Measurements from ENCODE around the gene ABCC10. TPM values are rescaled to one million over a fixed set of nuclear protein-coding genes. Genes with fewer than 3 reads are reported as not detected.
A peak's percentile ranks its signal among the peaks of the same experiment; 100 is the strongest.
"Not testable (repeated sequence)": the region's sequence is repeated elsewhere in the genome, so short reads cannot be mapped to it uniquely, and the experiment has no call there.

Gene ABCC10
- total RNA-seq, 3 donors from 2014 or later, result 25.3 to 43.3 (median 37.4) TPM

DNA sequence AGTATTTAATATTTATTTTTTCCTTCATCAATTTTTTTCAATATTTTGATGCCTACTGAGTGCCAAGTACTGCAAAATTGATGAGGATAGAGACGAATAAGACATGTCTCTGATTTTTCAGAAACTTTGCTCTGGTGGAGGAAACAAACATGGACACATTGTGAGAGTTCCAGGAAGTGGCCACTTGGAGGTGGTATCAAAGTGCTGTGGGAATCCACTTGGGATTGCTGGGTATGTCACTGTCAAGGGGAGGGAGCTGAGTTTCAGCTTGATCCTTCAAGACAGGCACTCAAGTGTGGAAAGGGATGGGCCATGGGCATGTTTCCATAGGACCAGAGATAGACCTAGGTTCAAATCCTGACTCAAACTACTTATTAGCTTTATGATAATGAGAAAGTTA lies 24.5 kb upstream of the ABCC10 start:
- intact Hi-C loops (cut with DNase I, micrococcal nuclease), result no loop called here
- Histone ChIP-seq H3K4me1 (ENCODE audit: low read depth) (no peaks in the 10 kb centered on the region), H3K4me3 (no peak overlapping the region), H3K36me3 (ENCODE audit: low read depth) (no peaks in the 10 kb centered on the region), H3K9me3 (no peaks in the 10 kb centered on the region)
- no peak for DNase-seq
- TF ChIP-seq, protein P1, sequence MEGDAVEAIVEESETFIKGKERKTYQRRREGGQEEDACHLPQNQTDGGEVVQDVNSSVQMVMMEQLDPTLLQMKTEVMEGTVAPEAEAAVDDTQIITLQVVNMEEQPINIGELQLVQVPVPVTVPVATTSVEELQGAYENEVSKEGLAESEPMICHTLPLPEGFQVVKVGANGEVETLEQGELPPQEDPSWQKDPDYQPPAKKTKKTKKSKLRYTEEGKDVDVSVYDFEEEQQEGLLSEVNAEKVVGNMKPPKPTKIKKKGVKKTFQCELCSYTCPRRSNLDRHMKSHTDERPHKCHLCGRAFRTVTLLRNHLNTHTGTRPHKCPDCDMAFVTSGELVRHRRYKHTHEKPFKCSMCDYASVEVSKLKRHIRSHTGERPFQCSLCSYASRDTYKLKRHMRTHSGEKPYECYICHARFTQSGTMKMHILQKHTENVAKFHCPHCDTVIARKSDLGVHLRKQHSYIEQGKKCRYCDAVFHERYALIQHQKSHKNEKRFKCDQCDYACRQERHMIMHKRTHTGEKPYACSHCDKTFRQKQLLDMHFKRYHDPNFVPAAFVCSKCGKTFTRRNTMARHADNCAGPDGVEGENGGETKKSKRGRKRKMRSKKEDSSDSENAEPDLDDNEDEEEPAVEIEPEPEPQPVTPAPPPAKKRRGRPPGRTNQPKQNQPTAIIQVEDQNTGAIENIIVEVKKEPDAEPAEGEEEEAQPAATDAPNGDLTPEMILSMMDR (IDR thresholded peaks at IDR 0.05), result no peak
- peak; percentile 34 for ATAC-seq

DNA sequence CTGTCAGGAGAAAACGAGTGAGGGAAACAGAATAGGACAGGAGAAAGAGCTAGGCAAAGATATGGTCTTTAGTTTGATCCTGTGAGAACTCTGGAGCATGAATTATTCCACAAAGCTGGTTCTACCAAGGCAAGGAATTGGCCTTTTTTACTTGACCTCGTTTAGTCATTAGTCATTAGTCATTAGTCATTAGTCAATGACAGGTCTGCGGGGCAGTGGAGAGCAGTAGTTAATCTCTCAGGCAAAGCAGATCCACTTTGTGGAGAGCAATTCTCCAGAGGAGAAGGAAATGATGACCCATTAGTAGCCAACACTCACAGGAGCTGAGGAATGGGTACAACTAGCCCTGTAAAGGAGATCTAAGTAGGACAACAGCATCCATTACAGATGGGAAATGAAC lies 22.0 kb upstream of the ABCC10 start:
- H3K36me3 ChIP-seq (ENCODE audit: low read depth), result no peaks in the 10 kb centered on the region
- intact Hi-C loops (cut with DNase I, micrococcal nuclease), result no loop called here
- DNase-seq, result no peak
- no peak overlapping the region for H3K4me3 ChIP-seq
- H3K4me1 ChIP-seq (ENCODE audit: low read depth), result no peaks in the 10 kb centered on the region
- no peaks in the 10 kb centered on the region for H3K9me3 ChIP-seq
- ATAC-seq, result no peak
- TF ChIP-seq, protein P1 (IDR thresholded peaks at IDR 0.05), result no peak

DNA sequence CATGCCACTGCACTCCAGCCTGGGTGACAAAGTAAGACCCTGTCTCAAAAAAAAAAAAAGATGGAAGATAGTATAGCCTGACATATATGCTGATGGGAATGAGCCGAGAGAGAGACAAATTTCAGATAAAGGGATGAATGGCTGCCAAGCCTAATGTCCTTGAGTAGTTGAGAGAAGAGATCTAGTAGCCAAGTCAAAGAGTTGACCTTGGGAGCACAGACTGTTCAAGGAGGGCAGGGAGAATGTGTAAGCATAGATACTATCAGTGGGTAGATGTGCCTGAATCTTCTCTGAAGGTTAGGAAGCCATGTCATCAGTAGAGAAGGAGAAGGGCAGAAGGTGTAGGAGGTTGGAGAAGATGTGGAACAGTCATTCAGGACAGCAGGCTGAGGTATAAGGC lies 20.0 kb upstream of the ABCC10 start:
- ATAC-seq, result no peak
- Histone ChIP-seq H3K4me1 (ENCODE audit: low read depth) (no peaks in the 10 kb centered on the region), H3K36me3 (ENCODE audit: low read depth) (no peaks in the 10 kb centered on the region), H3K9me3 (no peaks in the 10 kb centered on the region), H3K4me3 (no peak overlapping the region)
- intact Hi-C loops (cut with DNase I, micrococcal nuclease), result no loop called here
- TF ChIP-seq, protein P1 (IDR thresholded peaks at IDR 0.05), result no peak
- no peak for DNase-seq

DNA sequence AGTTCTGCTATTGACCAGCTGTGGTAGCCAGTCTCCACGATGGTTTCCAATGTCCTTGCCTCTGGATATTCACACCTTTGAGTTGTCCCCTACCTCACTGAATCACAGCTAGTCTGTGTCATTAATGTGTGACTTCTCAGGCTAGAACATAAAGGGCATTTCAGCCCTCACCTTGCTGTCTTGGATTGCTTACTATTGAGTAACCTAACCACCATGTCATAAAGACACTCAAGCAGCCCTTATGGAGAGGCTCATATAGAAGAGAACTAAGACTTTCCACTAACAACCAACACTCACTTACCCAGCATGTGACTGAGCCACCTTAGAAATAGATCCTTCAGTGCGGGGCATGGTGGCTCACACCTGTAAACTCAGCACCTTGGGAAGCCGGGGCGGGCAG lies 19.1 kb upstream of the ABCC10 start:
- TF ChIP-seq, protein P1 (IDR thresholded peaks at IDR 0.05), result no peak
- intact Hi-C loops (cut with DNase I, micrococcal nuclease), result no loop called here
- no peak overlapping the region for H3K4me3 ChIP-seq
- no peak for ATAC-seq
- DNase-seq, result no peak
- H3K9me3 ChIP-seq, result no peaks in the 10 kb centered on the region
- H3K36me3 ChIP-seq (ENCODE audit: low read depth), result no peaks in the 10 kb centered on the region
- no peaks in the 10 kb centered on the region for H3K4me1 ChIP-seq (ENCODE audit: low read depth)

DNA sequence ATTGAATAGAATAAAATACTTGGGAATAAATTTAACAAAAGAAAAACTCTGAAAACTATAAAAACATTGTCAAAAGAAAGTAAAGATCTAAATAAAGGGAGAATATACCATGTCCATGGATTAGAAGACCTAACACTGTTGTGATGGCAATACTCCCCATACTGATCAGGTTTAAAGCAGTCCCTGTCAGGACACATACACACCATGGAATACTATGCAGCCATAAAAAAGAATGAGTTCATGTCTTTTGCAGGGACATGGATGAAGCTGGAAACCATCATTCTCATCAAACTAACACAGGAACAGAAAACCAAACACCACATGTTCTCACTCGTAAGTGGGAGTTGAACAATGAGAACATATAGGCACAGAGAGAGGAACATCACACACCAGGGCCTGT lies 16.6 kb upstream of the ABCC10 start:
- H3K4me1 ChIP-seq (ENCODE audit: low read depth); H3K4me3 ChIP-seq; H3K36me3 ChIP-seq (ENCODE audit: low read depth); ATAC-seq; H3K9me3 ChIP-seq; DNase-seq; intact Hi-C loops (cut with DNase I, micrococcal nuclease): not testable (repeated sequence)

DNA sequence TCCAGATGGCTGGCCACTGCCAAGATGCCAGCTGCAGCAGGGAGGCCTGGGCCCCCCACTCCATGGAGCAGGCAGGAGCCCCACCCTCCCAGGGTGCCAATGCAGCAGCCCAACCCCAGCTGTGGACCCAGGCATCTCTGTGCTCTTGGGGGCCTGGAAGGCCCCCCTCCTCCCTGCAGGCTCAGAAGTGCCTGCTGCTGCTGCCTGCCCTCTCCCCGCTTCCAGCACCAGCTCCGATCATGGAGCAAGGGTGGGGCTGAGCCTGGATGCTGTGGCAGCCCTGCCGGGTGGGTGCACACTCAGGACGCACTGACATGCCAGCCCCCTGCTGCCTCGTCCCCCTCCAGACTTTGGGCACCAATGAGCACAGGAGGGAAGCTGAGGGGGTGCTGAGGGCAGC lies 14.8 kb upstream of the ABCC10 start:
- H3K4me1 ChIP-seq (ENCODE audit: low read depth), result no peaks in the 10 kb centered on the region
- no peaks in the 10 kb centered on the region for H3K36me3 ChIP-seq (ENCODE audit: low read depth)
- ATAC-seq (no peak), DNase-seq (no peak)
- TF ChIP-seq, protein P1 (IDR thresholded peaks at IDR 0.05), result no peak
- H3K9me3 ChIP-seq, result no peaks in the 10 kb centered on the region
- intact Hi-C loops (cut with DNase I, micrococcal nuclease), result no loop called here
- H3K4me3 ChIP-seq, result no peak overlapping the region

All from mucosa of descending colon (tissue), 3 donors.